Upper lobe of left lung (tissue), 4 donors: ENCODE data around the gene NREP.

Experiments used
- POLR2A ChIP-seq, 4 donors: fragments of 450-650 bp; IDR thresholded peaks; one replicate each; pipeline ENCODE4 v1.5.1; 2016 to 2017; ENCODE audit warnings: antibody characterized with exemption in 4 of 4, mild to moderate bottlenecking in 2 of 4
- TF ChIP-seq, protein P1 (sequence below), 6 experiments: fragments of 450-650 bp in 4 of 6; fragments of 200-600 bp in 2 of 6; sonication (generic) in 2 of 6; IDR thresholded peaks; one replicate each; pipeline ENCODE4 v1.5.1; 2016 to 2019; ENCODE audit warnings: antibody characterized with exemption in 6 of 6

DNA sequence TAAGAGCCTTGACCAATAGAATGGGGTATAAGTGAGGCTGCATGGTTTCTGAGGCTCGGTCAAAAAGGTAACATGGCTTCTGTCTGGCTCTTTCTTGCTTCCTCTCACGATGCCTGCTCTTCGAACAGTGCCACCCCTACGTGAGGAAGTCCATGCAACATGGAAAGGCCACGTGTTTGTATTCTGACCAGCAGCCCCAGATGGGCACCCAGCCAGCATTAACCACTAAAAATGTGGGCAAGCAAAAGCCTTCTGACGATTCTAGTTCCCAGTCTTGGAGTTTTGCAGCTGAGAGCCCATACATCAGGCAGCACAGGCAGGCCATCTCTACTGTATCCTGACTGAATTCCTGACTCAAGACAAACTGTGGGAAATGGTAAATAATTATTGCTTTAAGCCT is 24.2 kb upstream of the NREP start:
- TF ChIP-seq POLR2A (IDR thresholded peaks at IDR 0.05): no peak
- TF ChIP-seq, protein P1, sequence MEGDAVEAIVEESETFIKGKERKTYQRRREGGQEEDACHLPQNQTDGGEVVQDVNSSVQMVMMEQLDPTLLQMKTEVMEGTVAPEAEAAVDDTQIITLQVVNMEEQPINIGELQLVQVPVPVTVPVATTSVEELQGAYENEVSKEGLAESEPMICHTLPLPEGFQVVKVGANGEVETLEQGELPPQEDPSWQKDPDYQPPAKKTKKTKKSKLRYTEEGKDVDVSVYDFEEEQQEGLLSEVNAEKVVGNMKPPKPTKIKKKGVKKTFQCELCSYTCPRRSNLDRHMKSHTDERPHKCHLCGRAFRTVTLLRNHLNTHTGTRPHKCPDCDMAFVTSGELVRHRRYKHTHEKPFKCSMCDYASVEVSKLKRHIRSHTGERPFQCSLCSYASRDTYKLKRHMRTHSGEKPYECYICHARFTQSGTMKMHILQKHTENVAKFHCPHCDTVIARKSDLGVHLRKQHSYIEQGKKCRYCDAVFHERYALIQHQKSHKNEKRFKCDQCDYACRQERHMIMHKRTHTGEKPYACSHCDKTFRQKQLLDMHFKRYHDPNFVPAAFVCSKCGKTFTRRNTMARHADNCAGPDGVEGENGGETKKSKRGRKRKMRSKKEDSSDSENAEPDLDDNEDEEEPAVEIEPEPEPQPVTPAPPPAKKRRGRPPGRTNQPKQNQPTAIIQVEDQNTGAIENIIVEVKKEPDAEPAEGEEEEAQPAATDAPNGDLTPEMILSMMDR (IDR thresholded peaks at IDR 0.05): no peak
